ENCODE results near the gene CCDC6. TPM values are rescaled to one million over a fixed set of nuclear protein-coding genes. Genes with fewer than 3 reads are reported as not detected.

Gene CCDC6
- polyA plus RNA-seq, 1 donor (not counting 4 experiments of a cell fraction or from before 2014, with no cell fraction given) = 46.5 TPM

GRCh38 chr10:59854571-59854970, 51.8 kb downstream of the CCDC6 start:
- Histone ChIP-seq H3K36me3 (ENCODE audit: control insufficient read depth in 2 of 2, extremely low read depth in 1 of 2, insufficient read depth in 2 of 2, low read length in 2 of 2) (peaks cover 0 to 6% of the 10 kb centered on the region in 2 experiments), H3K9me3 (ENCODE audit: control insufficient read depth, low read depth, low read length) (no peaks in the 10 kb centered on the region), H4K20me1 (ENCODE audit: control insufficient read depth, extremely low read depth, insufficient read depth, low read length) (no peaks in the 10 kb centered on the region), H3K4me2 (ENCODE audit: control insufficient read depth, extremely low read depth, insufficient read depth, low read depth, low read length) (no peak overlapping the region), H3K4me3 (ENCODE audit: control insufficient read depth in 2 of 3, extremely low read depth in 1 of 3, insufficient read depth in 2 of 3, low read depth in 1 of 3, low read length in 3 of 3) (no peak overlapping the region), H3K27ac (ENCODE audit: control insufficient read depth, insufficient read depth, low read length) (no peak overlapping the region), H3K9me1 (ENCODE audit: control insufficient read depth, extremely low read depth, insufficient read depth, low read length) (no peaks in the 10 kb centered on the region), H3K27me3 (ENCODE audit: control insufficient read depth, extremely low read depth, insufficient read depth, low read length) (no peaks in the 10 kb centered on the region), H3K79me2 (ENCODE audit: control insufficient read depth, insufficient read depth, low read length) (peaks cover 45% of the 10 kb centered on the region), H2AFZ (ENCODE audit: control insufficient read depth, low read length) (no peak overlapping the region), H3K9ac (ENCODE audit: control insufficient read depth, extremely low read depth, insufficient read depth, low read length) (no peak overlapping the region), H3K4me1 (ENCODE audit: control insufficient read depth, extremely low read depth, insufficient read depth, low read length) (no peaks in the 10 kb centered on the region)
- FAIRE-seq = no peak
- no peak for DNase-seq (ENCODE audit: low read depth, low spot score)
- dilution Hi-C loops (cut with MboI; ENCODE audit: extremely low pct_ligation_motif_present, low sequenced_read_pairs) = no loop called here
- TF ChIP-seq CTCF (optimal IDR thresholded peaks at IDR 0.05 in 1 of 3, IDR thresholded peaks at IDR 0.05 in 1 of 3, conservative IDR thresholded peaks at IDR 0.05 in 1 of 3; ENCODE audit: extremely low read depth in 1 of 3, insufficient read depth in 2 of 3, low read length in 3 of 3) (no peak), EZH2 (IDR thresholded peaks at IDR 0.05; ENCODE audit: low read length) (no peak)

- TF ChIP-seq CTCF (optimal IDR thresholded peaks at IDR 0.05 in 1 of 3, IDR thresholded peaks at IDR 0.05 in 1 of 3, conservative IDR thresholded peaks at IDR 0.05 in 1 of 3; ENCODE audit: extremely low read depth in 1 of 3, insufficient read depth in 2 of 3, low read length in 3 of 3) (no peak), EZH2 (IDR thresholded peaks at IDR 0.05; ENCODE audit: low read length) (no peak)
- DNase-seq (ENCODE audit: low read depth, low spot score) (no peak), FAIRE-seq (no peak)
- dilution Hi-C loops (cut with MboI; ENCODE audit: extremely low pct_ligation_motif_present, low sequenced_read_pairs) = no loop called here
- no peak overlapping the region for H3K9ac ChIP-seq (ENCODE audit: control insufficient read depth, extremely low read depth, insufficient read depth, low read length)
- H3K4me3 ChIP-seq (ENCODE audit: control insufficient read depth in 2 of 3, extremely low read depth in 1 of 3, insufficient read depth in 2 of 3, low read depth in 1 of 3, low read length in 3 of 3) = no peak overlapping the region
- no peaks in the 10 kb centered on the region for H4K20me1 ChIP-seq (ENCODE audit: control insufficient read depth, extremely low read depth, insufficient read depth, low read length)
- H3K27me3 ChIP-seq (ENCODE audit: control insufficient read depth, extremely low read depth, insufficient read depth, low read length) = no peaks in the 10 kb centered on the region
- H3K4me1 ChIP-seq (ENCODE audit: control insufficient read depth, extremely low read depth, insufficient read depth, low read length) = no peaks in the 10 kb centered on the region
- H3K27ac ChIP-seq (ENCODE audit: control insufficient read depth, insufficient read depth, low read length) = no peak overlapping the region
- H3K9me1 ChIP-seq (ENCODE audit: control insufficient read depth, extremely low read depth, insufficient read depth, low read length) = no peaks in the 10 kb centered on the region
- H3K9me3 ChIP-seq (ENCODE audit: control insufficient read depth, low read depth, low read length) = no peaks in the 10 kb centered on the region
- H3K36me3 ChIP-seq (ENCODE audit: control insufficient read depth in 2 of 2, extremely low read depth in 1 of 2, insufficient read depth in 2 of 2, low read length in 2 of 2) = peaks cover 2 to 9% of the 10 kb centered on the region in 2 experiments
- H3K79me2 ChIP-seq (ENCODE audit: control insufficient read depth, insufficient read depth, low read length) = peaks cover 29% of the 10 kb centered on the region
- no peak overlapping the region for H3K4me2 ChIP-seq (ENCODE audit: control insufficient read depth, extremely low read depth, insufficient read depth, low read depth, low read length)
- no peak overlapping the region for H2AFZ ChIP-seq (ENCODE audit: control insufficient read depth, low read length)
Measured at GRCh38 chr10:59852670-59853069, 53.7 kb downstream of the CCDC6 start.

Measured in keratinocyte (primary cell).